Measurements from ENCODE around the gene PLEKHM2.

- TF ChIP-seq BHLHE40 (IDR thresholded peaks at IDR 0.05; ENCODE audit: low read depth, low read length), result no peak
- TF ChIP-seq RAD21 (IDR thresholded peaks at IDR 0.05; ENCODE audit: low read length), result no peak
- TF ChIP-seq POLR2A (IDR thresholded peaks at IDR 0.05; ENCODE audit: low read depth, low read length), result no peak
- TF ChIP-seq CTCF (conservative IDR thresholded peaks at IDR 0.05; ENCODE audit: low read depth, low read length), result no peak
- no peak for TF ChIP-seq CEBPB (IDR thresholded peaks at IDR 0.05; ENCODE audit: low read depth, low read length)
- no peak for TF ChIP-seq RCOR1 (IDR thresholded peaks at IDR 0.05; ENCODE audit: insufficient replicate concordance, low read length)
- TF ChIP-seq RFX5 (IDR thresholded peaks at IDR 0.05; ENCODE audit: low read depth, low read length), result no peak
These were observed 53.5 kb downstream of the PLEKHM2 start for GRCh38 chr1:15737324-15738319.

Measured in IMR-90 (cell line).